Measurements from ENCODE around the gene MCC. TPM values are rescaled to one million over a fixed set of nuclear protein-coding genes. Genes with fewer than 3 reads are reported as not detected.
A peak's percentile ranks its signal among the peaks of the same experiment; 100 is the strongest.

The MCC gene
- total RNA-seq, 2 donors from 2014 or later, result 7.5 to 9.9 TPM

- no peak for TF ChIP-seq POLR2A (IDR thresholded peaks at IDR 0.05)
- no peak for TF ChIP-seq CTCF (IDR thresholded peaks at IDR 0.05)
- DNase-seq (peak in 1 of 4 donors; percentile 32), ATAC-seq (peak; percentile 47)
- Histone ChIP-seq H3K27ac (no peak overlapping the region), H3K36me3 (replicated peaks in 1 of 2; ENCODE audit: insufficient read depth in 1 of 2, low read depth in 2 of 2) (no peaks in the 10 kb centered on the region), H3K9me3 (no peaks in the 10 kb centered on the region), H3K4me3 (no peak overlapping the region), H3K4me1 (no peaks in the 10 kb centered on the region), H3K27me3 (no peaks in the 10 kb centered on the region)
- WGBS, 2 donors, result 51 to 72% methylated on average over 9 of the region's 9 CpGs
- intact Hi-C loops (cut with DNase I), result no loop called here
These were observed 437.4 kb downstream of the MCC start for GRCh38 chr5:113050721-113051382.

DNA sequence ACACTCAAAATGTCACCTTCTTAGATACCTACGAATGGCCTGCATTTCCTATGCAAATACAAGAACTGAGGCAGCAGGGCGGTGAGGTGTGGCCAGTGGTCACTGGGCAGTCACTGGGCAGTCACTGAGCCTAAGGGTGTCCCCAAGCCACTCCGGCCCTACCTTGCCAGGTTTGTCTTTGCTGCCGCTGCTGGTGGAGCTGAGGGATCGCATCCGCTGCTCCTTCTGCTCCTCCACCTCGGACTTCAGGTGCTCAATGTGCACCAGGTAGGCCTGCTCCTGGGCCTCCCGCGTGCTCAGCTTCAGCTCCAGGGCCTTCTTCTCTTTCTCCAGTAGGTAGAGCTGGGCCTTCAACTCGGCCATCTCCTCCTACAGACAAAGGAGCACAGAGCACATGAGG lies 439.3 kb downstream of the MCC start:
- Histone ChIP-seq H3K27ac (no peak overlapping the region), H3K9me3 (no peaks in the 10 kb centered on the region), H3K4me3 (no peak overlapping the region), H3K4me1 (no peaks in the 10 kb centered on the region), H3K36me3 (replicated peaks in 1 of 2; ENCODE audit: insufficient read depth in 1 of 2, low read depth in 2 of 2) (no peaks in the 10 kb centered on the region), H3K27me3 (no peaks in the 10 kb centered on the region)
- ATAC-seq (no peak), DNase-seq (no peak)
- WGBS, 2 donors, result 86 to 93% methylated on average over 10 of the region's 10 CpGs
- no peak for TF ChIP-seq CTCF (IDR thresholded peaks at IDR 0.05)
- no peak for TF ChIP-seq POLR2A (IDR thresholded peaks at IDR 0.05)
- intact Hi-C loops (cut with DNase I), result no loop called here

DNA sequence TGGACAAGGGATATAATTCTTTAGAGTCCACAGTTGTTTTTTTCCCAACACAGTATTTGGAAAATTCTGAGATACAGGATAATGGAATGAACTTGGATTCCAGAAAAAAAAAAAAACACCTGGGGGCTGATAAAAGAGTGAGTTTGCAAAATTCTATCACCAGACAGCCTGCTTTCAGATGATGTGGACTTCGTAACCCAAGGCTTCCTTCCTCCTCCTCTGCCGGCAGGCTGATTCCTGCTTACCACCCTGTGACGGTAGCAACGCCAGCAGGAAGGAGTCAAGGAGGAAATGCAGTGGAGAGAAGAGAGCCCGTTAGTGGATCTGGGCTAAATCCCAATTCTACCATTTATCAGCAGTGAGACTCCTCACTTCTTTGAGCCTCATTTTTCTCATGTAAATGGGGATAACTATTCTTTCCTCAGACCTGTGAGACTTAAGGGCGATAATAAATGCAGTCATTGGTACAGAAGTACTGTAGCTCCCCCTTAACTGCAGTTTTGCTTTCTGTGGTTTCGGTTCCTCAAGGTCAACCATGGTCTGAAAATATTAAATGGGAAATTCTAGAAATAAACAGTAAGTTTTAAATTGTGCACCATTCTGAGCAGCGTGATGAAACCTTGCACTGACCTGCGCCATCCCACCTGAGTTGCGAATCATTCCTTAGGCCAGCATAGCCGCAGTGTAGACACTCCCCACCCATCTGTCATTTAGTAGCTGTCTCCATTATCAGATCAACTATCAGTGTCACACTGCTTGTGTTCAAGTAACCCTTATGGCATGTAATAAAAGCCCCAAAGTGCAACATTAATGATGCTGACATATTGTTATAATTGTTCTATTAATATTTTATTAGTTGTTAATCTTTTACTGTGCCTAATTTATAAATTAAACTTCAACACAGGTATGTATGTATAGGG lies 440.3 kb downstream of the MCC start:
- Histone ChIP-seq H3K27me3 (no peaks in the 10 kb centered on the region), H3K27ac (peak overlapping the region in 1 of 4 donors; percentile 39), H3K36me3 (replicated peaks in 1 of 2; ENCODE audit: insufficient read depth in 1 of 2, low read depth in 2 of 2) (no peaks in the 10 kb centered on the region), H3K4me3 (no peak overlapping the region), H3K9me3 (no peaks in the 10 kb centered on the region), H3K4me1 (no peaks in the 10 kb centered on the region)
- TF ChIP-seq CTCF (IDR thresholded peaks at IDR 0.05), result no peak
- TF ChIP-seq POLR2A (IDR thresholded peaks at IDR 0.05), result no peak
- intact Hi-C loops (cut with DNase I), result no loop called here
- 69 to 73% methylated on average over 11 of the region's 11 CpGs for WGBS, 2 donors
- DNase-seq (peak in 1 of 4 donors; percentile 34), ATAC-seq (no peak)

DNA sequence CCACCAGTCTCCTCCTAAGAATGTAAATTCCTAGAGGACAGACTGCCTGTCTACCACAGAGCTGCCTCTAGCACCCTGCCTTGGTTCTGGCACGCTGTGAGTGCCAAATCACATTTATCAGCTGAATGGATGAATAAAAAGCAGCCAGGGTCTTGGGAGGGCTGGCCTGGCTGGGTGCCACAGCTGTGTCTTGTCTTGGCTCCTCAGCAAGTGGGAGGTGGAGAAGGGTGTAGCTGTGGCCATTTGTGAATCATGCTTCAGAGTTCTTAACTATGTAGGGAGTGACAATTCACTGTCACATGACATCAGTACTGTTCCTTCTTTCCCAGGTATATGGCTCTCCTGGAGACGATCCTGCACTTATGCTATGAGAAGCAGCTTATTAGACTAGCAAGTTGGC lies 441.0 kb downstream of the MCC start:
- WGBS, 2 donors, result 55 to 70% methylated on average over 2 of the region's 2 CpGs

More for the DNA sequence above, 441.0 kb downstream of the MCC start:
- DNase-seq, result no peak
- Histone ChIP-seq H3K4me3 (no peak overlapping the region), H3K27ac (no peak overlapping the region), H3K27me3 (no peaks in the 10 kb centered on the region), H3K36me3 (replicated peaks in 1 of 2; ENCODE audit: insufficient read depth in 1 of 2, low read depth in 2 of 2) (no peaks in the 10 kb centered on the region), H3K4me1 (no peaks in the 10 kb centered on the region), H3K9me3 (no peaks in the 10 kb centered on the region)
- intact Hi-C loops (cut with DNase I), result no loop called here
- TF ChIP-seq CTCF (IDR thresholded peaks at IDR 0.05), result no peak
- TF ChIP-seq POLR2A (IDR thresholded peaks at IDR 0.05), result no peak
- ATAC-seq, result no peak
